GM12801 (cell line): Measurements from ENCODE around the gene DCDC2.

Experiments used
- CTCF ChIP-seq: IDR thresholded peaks from one replicate; pipeline ENCODE4 v1.5.1; 2011; ENCODE audit warnings: control low read depth; ENCODE audit not compliant: insufficient read length; ENCODE audit errors: extremely low read depth

Gene DCDC2

GRCh38 chr6:24272148-24272547 lies 85.7 kb downstream of the DCDC2 start:
- TF ChIP-seq CTCF, result no peak

GRCh38 chr6:24270011-24270410 lies 87.8 kb downstream of the DCDC2 start:
- TF ChIP-seq CTCF, result no peak

GRCh38 chr6:24257282-24257681 lies 100.6 kb downstream of the DCDC2 start:
- no peak for TF ChIP-seq CTCF

- TF ChIP-seq CTCF, result no peak
Measured at GRCh38 chr6:24255676-24256075, 102.2 kb downstream of the DCDC2 start.

- no peak for TF ChIP-seq CTCF
Measured at GRCh38 chr6:24253360-24253759, 104.5 kb downstream of the DCDC2 start.

GRCh38 chr6:24252280-24252679 lies 105.6 kb downstream of the DCDC2 start:
- no peak for TF ChIP-seq CTCF

- no peak for TF ChIP-seq CTCF
Measured at GRCh38 chr6:24251339-24251738, 106.5 kb downstream of the DCDC2 start.

GRCh38 chr6:24249926-24250325 lies 107.9 kb downstream of the DCDC2 start:
- TF ChIP-seq CTCF, result no peak
